Thoracic aorta (tissue), 2 donors: Measurements from ENCODE around the gene INPP5J. TPM values are rescaled to one million over a fixed set of nuclear protein-coding genes. Genes with fewer than 3 reads are reported as not detected.

Source experiments
- ATAC-seq: fragments of 150-250 bp; one replicate; pipeline ENCODE4 v1.8.0; 2017; ENCODE audit warnings: low read depth; ENCODE audit not compliant: insufficient number of reproducible peaks, low FRiP score
- DNase-seq: peaks from one replicate; pipeline ENCODE4 v3.0.0-alpha.2; 2020; ENCODE audit warnings: low spot score
- H3K27ac ChIP-seq, 2 donors: fragments of 200-600 bp; sonication (generic); 1 replicate in 1 of 2; 2 replicates in 1 of 2; pipeline ENCODE4 v1.5.1; 2016; ENCODE audit warnings: mild to moderate bottlenecking in 2 of 2, moderate library complexity in 2 of 2
- H3K27me3 ChIP-seq: fragments of 200-600 bp; sonication (generic); replicated peaks from 2 replicates; pipeline ENCODE4 v1.6.0; 2016; ENCODE audit warnings: mild to moderate bottlenecking; ENCODE audit not compliant: insufficient read depth
- H3K36me3 ChIP-seq: fragments of 200-600 bp; sonication (generic); one replicate; pipeline ENCODE4 v1.5.1; 2016
- H3K4me1 ChIP-seq, 2 donors: fragments of 200-600 bp; sonication (generic); 1 replicate in 1 of 2; 2 replicates in 1 of 2; pipeline versions ENCODE4 v1.5.1 to v1.6.0; 2016; ENCODE audit warnings: low read depth in 2 of 2, mild to moderate bottlenecking in 1 of 2; ENCODE audit not compliant: control insufficient read depth in 1 of 2
- H3K4me3 ChIP-seq: fragments of 200-600 bp; sonication (generic); 2 replicates; pipeline ENCODE4 v1.5.1; 2016; ENCODE audit warnings: mild to moderate bottlenecking
- H3K9me3 ChIP-seq: fragments of 200-600 bp; sonication (generic); 2 replicates; pipeline ENCODE4 v1.5.1; 2016
- CTCF ChIP-seq: fragments of 200-600 bp; sonication (generic); IDR thresholded peaks from one replicate; pipeline ENCODE4 v1.5.1; 2019; ENCODE audit warnings: antibody characterized with exemption
- total RNA-seq, 2 donors: library from RNA; depleted of rRNA; stranded (reverse); fragments of >200 nt; gene quantifications; one replicate each; pipeline versions ENCODE4 v1.1.0 to v1.2.3, GENCODE V29; 2016

Gene INPP5J
- total RNA-seq, 2 donors from 2014 or later, result 2.3 to 4.1 TPM

DNA sequence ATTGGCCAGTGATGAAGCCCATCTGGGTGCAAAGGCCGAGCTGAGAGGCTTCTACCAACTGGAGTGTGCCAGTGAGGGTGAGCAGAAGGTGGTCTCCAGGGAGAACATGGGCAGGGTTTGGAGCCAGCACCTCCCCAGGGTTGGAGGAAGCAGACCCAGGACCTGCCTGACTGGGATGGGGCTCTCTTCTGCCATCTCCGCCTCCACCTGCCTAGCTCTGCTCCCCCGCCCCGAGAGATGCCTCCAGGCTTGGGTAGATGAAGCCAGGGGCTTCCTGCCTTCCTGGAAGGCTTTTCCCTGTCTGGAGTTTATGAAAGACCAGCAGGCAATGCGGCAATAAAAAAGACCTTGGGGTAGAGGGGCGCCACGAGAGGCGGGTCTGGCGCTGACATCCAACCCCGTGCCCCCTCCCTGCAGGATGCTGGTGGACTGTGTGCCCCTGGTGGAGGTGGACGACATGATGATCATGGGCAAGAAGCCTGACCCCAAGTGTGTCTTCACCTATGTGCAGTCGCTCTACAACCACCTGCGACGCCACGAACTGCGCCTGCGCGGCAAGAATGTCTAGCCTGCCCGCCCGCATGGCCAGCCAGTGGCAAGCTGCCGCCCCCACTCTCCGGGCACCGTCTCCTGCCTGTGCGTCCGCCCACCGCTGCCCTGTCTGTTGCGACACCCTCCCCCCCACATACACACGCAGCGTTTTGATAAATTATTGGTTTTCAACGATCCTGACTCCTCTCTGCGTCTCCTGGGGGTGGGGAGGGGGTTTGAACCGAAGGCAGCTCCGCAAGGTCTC is 18.7 kb upstream of the INPP5J start:
- TF ChIP-seq CTCF, result no peak
- H3K9me3 ChIP-seq, result no peaks in the 10 kb centered on the region
- DNase-seq (no peak), ATAC-seq (no peak)
- no peaks in the 10 kb centered on the region for H3K27me3 ChIP-seq
- peak overlapping the region; percentile 94 for H3K4me3 ChIP-seq
- H3K36me3 ChIP-seq, result peaks cover 22% of the 10 kb centered on the region
- H3K27ac ChIP-seq, result peak overlapping the region; percentile 99
- H3K4me1 ChIP-seq, result peaks cover 48 to 78% of the 10 kb centered on the region in 2 donors

GRCh38 chr22:31104869-31105268 is 17.9 kb upstream of the INPP5J start:
- H3K36me3 ChIP-seq, result peaks cover 14% of the 10 kb centered on the region
- no peaks in the 10 kb centered on the region for H3K27me3 ChIP-seq
- H3K4me3 ChIP-seq, result peak overlapping the region; percentile 94
- peak overlapping the region; percentile 99 for H3K27ac ChIP-seq
- ATAC-seq, result no peak
- H3K4me1 ChIP-seq, result peaks cover 45 to 70% of the 10 kb centered on the region in 2 donors
- peak; percentile 22 for TF ChIP-seq CTCF
- no peak for DNase-seq
- H3K9me3 ChIP-seq, result no peaks in the 10 kb centered on the region

- Histone ChIP-seq H3K27ac (peak overlapping the region; percentile 99), H3K36me3 (peaks cover 9% of the 10 kb centered on the region), H3K27me3 (no peaks in the 10 kb centered on the region), H3K9me3 (no peaks in the 10 kb centered on the region), H3K4me1 (peaks cover 44 to 65% of the 10 kb centered on the region in 2 donors), H3K4me3 (peak overlapping the region; percentile 94)
- DNase-seq, result no peak
- ATAC-seq, result no peak
- TF ChIP-seq CTCF, result no peak
These were observed 17.4 kb upstream of the INPP5J start for GRCh38 chr22:31105282-31105929.

- no peaks in the 10 kb centered on the region for H3K9me3 ChIP-seq
- H3K27me3 ChIP-seq, result no peaks in the 10 kb centered on the region
- peak overlapping the region; percentile 99 for H3K27ac ChIP-seq
- peak; percentile 36 for TF ChIP-seq CTCF
- ATAC-seq, result no peak
- no peak for DNase-seq
- peaks cover 2% of the 10 kb centered on the region for H3K36me3 ChIP-seq
- H3K4me3 ChIP-seq, result peak overlapping the region; percentile 94
- peaks cover 37 to 58% of the 10 kb centered on the region in 2 donors for H3K4me1 ChIP-seq
These were observed 16.7 kb upstream of the INPP5J start for GRCh38 chr22:31106001-31106571.

DNA sequence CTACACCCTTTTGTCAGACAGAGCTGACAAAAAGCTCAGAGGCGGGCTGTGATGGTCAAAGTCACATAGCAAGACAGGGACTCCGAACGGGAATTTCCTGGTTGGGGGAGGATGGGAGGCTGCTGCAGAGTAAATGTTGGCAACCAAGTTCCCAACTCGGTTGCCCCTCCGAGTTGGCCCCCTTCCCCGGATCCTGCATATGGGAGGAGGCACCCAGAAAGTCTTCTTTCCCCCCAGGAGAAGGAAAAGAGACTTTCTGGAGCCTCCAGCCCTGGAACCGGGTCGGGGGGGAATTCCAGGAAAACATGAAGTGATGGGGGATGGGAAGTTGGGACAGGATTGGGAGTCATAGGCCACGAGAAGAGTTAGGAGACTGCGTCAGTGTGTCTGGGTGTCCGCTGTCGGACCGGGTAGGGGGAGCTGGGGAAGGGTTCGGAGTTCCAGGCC is 16.0 kb upstream of the INPP5J start:
- H3K27me3 ChIP-seq, result no peaks in the 10 kb centered on the region
- H3K36me3 ChIP-seq, result no peaks in the 10 kb centered on the region
- peaks cover 30 to 51% of the 10 kb centered on the region in 2 donors for H3K4me1 ChIP-seq
- peak overlapping the region; percentile 99 for H3K27ac ChIP-seq
- ATAC-seq (peak; percentile 6), DNase-seq (no peak)
- no peaks in the 10 kb centered on the region for H3K9me3 ChIP-seq
- TF ChIP-seq CTCF, result no peak
- peak overlapping the region; percentile 94 for H3K4me3 ChIP-seq
